ENCODE data around the gene KRTAP3-2. TPM values are rescaled to one million over a fixed set of nuclear protein-coding genes. Genes with fewer than 3 reads are reported as not detected.

The KRTAP3-2 gene
- total RNA-seq, 1 donor from 2014 or later, result not detected

GRCh38 chr17:41013606-41014005, 13.9 kb upstream of the KRTAP3-2 start:
- H3K27me3 Mint-ChIP-seq (ENCODE audit: low read depth), result no peaks in the 10 kb centered on the region
- H3K9me3 Mint-ChIP-seq (ENCODE audit: low read depth), result no peaks in the 10 kb centered on the region
- no peaks in the 10 kb centered on the region for H3K36me3 Mint-ChIP-seq (ENCODE audit: low read depth)
- peak overlapping the region; percentile 42 for H3K27ac Mint-ChIP-seq (ENCODE audit: unreplicated experiment)
- TF ChIP-seq CTCF (IDR thresholded peaks at IDR 0.05), result no peak
- no peak for DNase-seq (ENCODE audit: low spot score)
- no peak overlapping the region for H3K4me3 Mint-ChIP-seq (ENCODE audit: unreplicated experiment)
- peaks cover 4% of the 10 kb centered on the region for H3K4me1 Mint-ChIP-seq (ENCODE audit: low read depth)

GRCh38 chr17:41013181-41013580, 13.5 kb upstream of the KRTAP3-2 start:
- Mint-ChIP-seq H3K4me3 (ENCODE audit: unreplicated experiment) (no peak overlapping the region), H3K27ac (ENCODE audit: unreplicated experiment) (no peak overlapping the region), H3K36me3 (ENCODE audit: low read depth) (no peaks in the 10 kb centered on the region), H3K27me3 (ENCODE audit: low read depth) (no peaks in the 10 kb centered on the region), H3K4me1 (ENCODE audit: low read depth) (peaks cover 4% of the 10 kb centered on the region), H3K9me3 (ENCODE audit: low read depth) (no peaks in the 10 kb centered on the region)
- DNase-seq (ENCODE audit: low spot score), result no peak
- no peak for TF ChIP-seq CTCF (IDR thresholded peaks at IDR 0.05)

- peaks cover 4% of the 10 kb centered on the region for H3K4me1 Mint-ChIP-seq (ENCODE audit: low read depth)
Measured at GRCh38 chr17:41012326-41013120, 12.8 kb upstream of the KRTAP3-2 start.

GRCh38 chr17:41010441-41010840, 10.7 kb upstream of the KRTAP3-2 start:
- no peak for TF ChIP-seq CTCF (IDR thresholded peaks at IDR 0.05)
- Mint-ChIP-seq H3K4me1 (ENCODE audit: low read depth) (peaks cover 4% of the 10 kb centered on the region), H3K27me3 (ENCODE audit: low read depth) (no peaks in the 10 kb centered on the region)

More at GRCh38 chr17:41012326-41013120, 12.8 kb upstream of the KRTAP3-2 start:
- Mint-ChIP-seq H3K36me3 (ENCODE audit: low read depth) (no peaks in the 10 kb centered on the region), H3K9me3 (ENCODE audit: low read depth) (no peaks in the 10 kb centered on the region), H3K27me3 (ENCODE audit: low read depth) (no peaks in the 10 kb centered on the region), H3K4me3 (ENCODE audit: unreplicated experiment) (no peak overlapping the region), H3K27ac (ENCODE audit: unreplicated experiment) (no peak overlapping the region)
- no peak for DNase-seq (ENCODE audit: low spot score)
- TF ChIP-seq CTCF (IDR thresholded peaks at IDR 0.05), result no peak

GRCh38 chr17:41009936-41010335, 10.2 kb upstream of the KRTAP3-2 start:
- H3K27me3 Mint-ChIP-seq (ENCODE audit: low read depth), result no peaks in the 10 kb centered on the region
- no peak for TF ChIP-seq CTCF (IDR thresholded peaks at IDR 0.05)
- no peak overlapping the region for H3K27ac Mint-ChIP-seq (ENCODE audit: unreplicated experiment)
- no peaks in the 10 kb centered on the region for H3K36me3 Mint-ChIP-seq (ENCODE audit: low read depth)
- DNase-seq (ENCODE audit: low spot score), result no peak
- no peak overlapping the region for H3K4me3 Mint-ChIP-seq (ENCODE audit: unreplicated experiment)
- H3K9me3 Mint-ChIP-seq (ENCODE audit: low read depth), result no peaks in the 10 kb centered on the region
- H3K4me1 Mint-ChIP-seq (ENCODE audit: low read depth), result peaks cover 4% of the 10 kb centered on the region

More at GRCh38 chr17:41010441-41010840, 10.7 kb upstream of the KRTAP3-2 start:
- H3K27ac Mint-ChIP-seq (ENCODE audit: unreplicated experiment), result no peak overlapping the region
- no peaks in the 10 kb centered on the region for H3K9me3 Mint-ChIP-seq (ENCODE audit: low read depth)
- H3K36me3 Mint-ChIP-seq (ENCODE audit: low read depth), result no peaks in the 10 kb centered on the region
- no peak for DNase-seq (ENCODE audit: low spot score)
- no peak overlapping the region for H3K4me3 Mint-ChIP-seq (ENCODE audit: unreplicated experiment)
